HG02938 (cell line): ENCODE measurements around the gene SEPTIN10.
A peak's percentile ranks its signal among the peaks of the same experiment; 100 is the strongest.
"Not testable (repeated sequence)": the region's sequence is repeated elsewhere in the genome, so short reads cannot be mapped to it uniquely, and the experiment has no call there.

Source experiments
- ATAC-seq: cut with Tn5 transposase; IDR thresholded peaks from one replicate; pipeline ENCODE4 v1.9.1; 2021; ENCODE audit warnings: mild to moderate bottlenecking, moderate library complexity; ENCODE audit not compliant: unreplicated experiment

The SEPTIN10 gene

GRCh38 chr2:109549016-109549590 is 64.7 kb downstream of the SEPTIN10 start:
- no peak for ATAC-seq

GRCh38 chr2:109547280-109547679 is 66.5 kb downstream of the SEPTIN10 start:
- no peak for ATAC-seq

DNA sequence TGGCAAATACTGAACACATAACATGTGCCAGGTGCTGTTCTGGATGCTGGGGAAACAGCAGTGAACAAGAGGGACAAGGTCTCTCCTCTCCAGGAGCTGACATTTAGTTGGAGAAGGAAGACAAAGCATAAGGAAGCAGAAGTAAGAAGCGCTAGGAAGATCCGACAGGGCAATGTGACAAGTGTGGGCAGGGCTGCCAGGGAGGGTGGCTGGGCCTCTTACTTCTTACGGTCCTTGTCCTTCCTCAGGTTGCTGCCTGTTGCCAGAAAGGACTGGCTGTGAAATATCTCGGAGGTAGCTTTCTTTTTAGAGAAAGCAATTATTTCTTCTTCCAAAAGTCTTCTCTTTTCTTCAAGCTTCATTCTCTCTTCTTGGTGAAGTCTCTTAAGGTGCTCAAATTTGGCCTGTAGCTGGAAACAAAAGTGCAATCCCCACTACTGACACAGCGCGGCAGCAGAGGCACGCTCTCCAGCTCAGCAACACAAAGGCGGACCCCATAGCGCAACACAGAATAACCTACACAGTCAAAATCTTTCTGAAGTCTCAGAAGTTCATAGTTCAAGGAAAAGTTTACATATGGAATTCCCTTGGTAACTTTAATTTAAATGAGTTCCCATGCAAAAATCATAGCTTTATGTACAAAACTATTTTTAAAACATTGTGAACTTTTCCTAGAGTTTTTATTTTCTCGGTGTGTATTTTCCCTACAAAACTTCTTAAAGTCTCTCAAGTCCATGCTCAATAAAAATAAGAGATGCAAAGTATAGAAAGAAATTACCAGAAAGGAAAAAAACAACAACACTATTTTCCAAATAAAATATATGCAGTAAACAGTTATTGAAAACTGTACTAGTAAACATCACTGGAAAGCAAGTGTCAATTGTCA is 67.7 kb downstream of the SEPTIN10 start:
- ATAC-seq: peak; percentile 72

DNA sequence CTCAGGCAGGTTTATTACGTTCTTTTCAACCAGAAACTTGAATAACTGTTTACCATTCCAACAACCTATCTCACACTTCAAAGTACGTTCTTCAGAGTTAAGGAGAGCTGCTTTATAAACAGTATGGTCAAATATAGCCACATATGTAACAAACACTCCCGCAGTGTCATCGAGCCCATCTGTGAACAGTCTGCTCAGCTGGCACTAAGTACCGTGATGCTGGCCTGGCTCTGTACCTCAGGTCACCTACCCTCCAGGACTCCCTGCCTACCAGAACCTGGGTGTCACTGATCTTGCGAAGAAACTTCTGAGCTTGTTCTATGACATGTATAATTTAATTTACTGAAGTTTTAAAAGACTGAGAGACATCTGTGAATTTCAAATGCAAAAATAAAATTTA is 71.4 kb downstream of the SEPTIN10 start:
- ATAC-seq: no peak

GRCh38 chr2:109538546-109538945 is 75.2 kb downstream of the SEPTIN10 start:
- no peak for ATAC-seq

DNA sequence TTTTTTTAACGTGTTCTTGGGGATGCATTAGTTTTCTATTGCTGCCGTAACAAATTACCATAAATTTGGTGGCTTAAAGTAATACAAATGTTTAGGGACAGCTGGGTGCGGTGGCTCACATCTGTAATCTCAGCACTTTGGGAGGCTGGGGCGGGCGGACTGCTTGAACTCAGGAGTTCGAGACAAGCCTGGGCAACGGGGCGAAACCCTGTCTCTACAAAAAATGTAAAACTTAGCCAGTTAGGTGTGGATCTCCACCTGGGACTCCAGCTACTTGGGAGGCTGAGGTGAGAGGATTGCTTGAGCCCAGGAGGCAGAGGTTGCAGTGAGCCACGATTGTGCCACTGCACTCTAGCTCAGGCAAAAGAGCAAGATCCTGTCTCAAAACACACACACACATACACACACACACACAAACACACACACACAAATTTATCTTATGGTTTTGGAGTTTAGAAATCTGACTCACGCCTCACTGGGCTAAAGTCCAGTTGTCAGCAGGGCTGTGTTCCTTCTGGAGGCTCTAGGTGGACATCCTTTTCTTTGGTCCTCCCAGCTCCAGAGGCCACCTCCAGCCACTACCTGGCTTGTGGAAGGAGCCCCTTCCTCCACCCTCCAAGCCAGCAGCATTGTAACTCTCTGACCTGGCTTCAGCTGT is 76.1 kb downstream of the SEPTIN10 start:
- no peak for ATAC-seq

DNA sequence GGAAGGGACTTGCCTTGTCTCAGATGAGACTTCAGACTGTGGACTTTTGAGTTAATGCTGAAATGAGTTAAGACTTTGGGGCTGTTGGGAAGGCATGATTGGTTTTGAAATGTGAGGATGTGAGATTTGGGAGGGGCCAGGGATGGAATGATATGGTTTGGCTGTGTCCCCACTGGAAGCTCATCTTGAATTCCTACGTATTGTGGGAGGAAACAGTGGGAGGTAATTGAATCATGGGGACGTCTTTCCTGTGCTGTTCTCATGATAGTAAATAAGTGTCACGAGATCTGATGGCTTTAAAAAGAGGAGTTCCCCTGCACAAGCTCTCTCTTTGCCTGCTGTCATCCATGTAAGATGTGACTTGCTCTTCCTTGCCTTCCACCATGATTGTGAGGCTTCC is 77.2 kb downstream of the SEPTIN10 start:
- ATAC-seq: not testable (repeated sequence)

- no peak for ATAC-seq
Measured at GRCh38 chr2:109535217-109535946, 78.4 kb downstream of the SEPTIN10 start.

DNA sequence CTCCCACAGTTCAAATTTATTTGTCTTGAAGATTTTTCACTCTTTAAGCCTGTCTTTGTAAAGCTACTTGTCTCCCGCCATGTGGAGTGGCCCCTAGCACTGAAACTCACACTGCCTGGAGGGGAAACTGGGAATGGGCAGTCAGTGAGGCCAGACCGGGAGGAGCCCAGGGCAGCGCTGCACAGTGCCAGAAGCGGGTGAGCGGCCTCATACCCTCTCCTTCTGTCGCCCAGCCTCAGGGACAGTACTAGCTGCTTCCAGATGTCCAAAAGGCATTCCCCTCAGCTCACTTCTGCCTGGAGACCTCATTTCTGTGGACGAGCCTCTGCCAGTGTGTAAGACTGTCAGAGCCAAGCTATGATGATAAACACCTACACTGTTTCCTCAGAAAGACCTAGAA is 79.9 kb downstream of the SEPTIN10 start:
- ATAC-seq: no peak

GRCh38 chr2:109532728-109533076 is 81.1 kb downstream of the SEPTIN10 start:
- ATAC-seq: no peak

GRCh38 chr2:109531896-109532727 is 81.7 kb downstream of the SEPTIN10 start:
- ATAC-seq: no peak

DNA sequence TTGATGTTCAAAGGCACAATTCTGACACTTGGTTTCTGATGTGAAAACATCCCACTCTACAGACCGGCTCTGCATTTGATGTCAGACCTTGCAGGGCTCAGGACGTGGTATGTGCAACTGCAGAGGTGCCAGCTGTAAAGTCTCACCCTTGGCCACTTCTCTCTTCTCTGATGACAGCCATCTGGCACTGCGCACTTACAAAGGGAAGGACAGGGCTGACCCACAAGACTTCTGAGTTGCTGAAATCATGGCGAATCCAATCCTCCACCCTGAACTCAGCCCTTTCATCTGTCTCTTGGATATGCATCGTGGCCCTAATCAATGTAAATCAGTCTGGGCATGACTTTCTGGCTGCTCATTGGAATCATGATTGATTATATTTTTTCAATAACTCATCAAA is 82.5 kb downstream of the SEPTIN10 start:
- ATAC-seq: no peak

- no peak for ATAC-seq
Measured at GRCh38 chr2:109530712-109531111, 83.1 kb downstream of the SEPTIN10 start.

GRCh38 chr2:109529532-109530449 is 84.0 kb downstream of the SEPTIN10 start:
- ATAC-seq: no peak

GRCh38 chr2:109528811-109529501 is 84.8 kb downstream of the SEPTIN10 start:
- no peak for ATAC-seq

GRCh38 chr2:109527846-109528705 is 85.7 kb downstream of the SEPTIN10 start:
- no peak for ATAC-seq

GRCh38 chr2:109527079-109527478 is 86.7 kb downstream of the SEPTIN10 start:
- ATAC-seq: no peak

- no peak for ATAC-seq
Measured at GRCh38 chr2:109526442-109526970, 87.3 kb downstream of the SEPTIN10 start.
